Type B pancreatic cell (in vitro differentiated cells): ENCODE data around the gene AGXT2. TPM values are rescaled to one million over a fixed set of nuclear protein-coding genes. Genes with fewer than 3 reads are reported as not detected.

ENCODE experiments used
- DNase-seq: peaks from one replicate; pipeline ENCODE4 v3.0.0; 2021; ENCODE audit warnings: mixed read lengths; ENCODE audit not compliant: unreplicated experiment; ENCODE audit errors: extremely low spot score
- H3K27ac Mint-ChIP-seq: 2 replicates; pipeline ENCODE4 v1.8.0; 2021; ENCODE audit warnings: mild to moderate bottlenecking, mixed read lengths
- H3K27me3 Mint-ChIP-seq: 2 replicates; pipeline ENCODE4 v1.8.0; 2021; ENCODE audit warnings: mixed read lengths
- H3K36me3 Mint-ChIP-seq: 2 replicates; pipeline ENCODE4 v1.8.0; 2021; ENCODE audit warnings: mixed read lengths
- H3K4me1 Mint-ChIP-seq: one replicate; pipeline ENCODE4 v1.8.0; 2021; ENCODE audit warnings: mixed read lengths; ENCODE audit not compliant: unreplicated experiment
- H3K4me3 Mint-ChIP-seq: 2 replicates; pipeline ENCODE4 v1.8.0; 2021; ENCODE audit warnings: mild to moderate bottlenecking, mixed read lengths
- H3K9me3 Mint-ChIP-seq: 2 replicates; pipeline ENCODE4 v1.8.0; 2021; ENCODE audit warnings: mixed read lengths
- CTCF ChIP-seq: fragments of 200-600 bp; sonication (generic); conservative IDR thresholded peaks from 2 replicates; pipeline ENCODE4 v1.5.0; 2021; ENCODE audit warnings: antibody characterized with exemption, mild to moderate bottlenecking
- total RNA-seq: library from RNA; stranded (reverse); gene quantifications from 2 replicates; pipeline ENCODE4 v1.2.1, GENCODE V29; 2021; ENCODE audit warnings: low replicate concordance

The AGXT2 gene
- total RNA-seq, 1 donor from 2014 or later, result not detected

DNA sequence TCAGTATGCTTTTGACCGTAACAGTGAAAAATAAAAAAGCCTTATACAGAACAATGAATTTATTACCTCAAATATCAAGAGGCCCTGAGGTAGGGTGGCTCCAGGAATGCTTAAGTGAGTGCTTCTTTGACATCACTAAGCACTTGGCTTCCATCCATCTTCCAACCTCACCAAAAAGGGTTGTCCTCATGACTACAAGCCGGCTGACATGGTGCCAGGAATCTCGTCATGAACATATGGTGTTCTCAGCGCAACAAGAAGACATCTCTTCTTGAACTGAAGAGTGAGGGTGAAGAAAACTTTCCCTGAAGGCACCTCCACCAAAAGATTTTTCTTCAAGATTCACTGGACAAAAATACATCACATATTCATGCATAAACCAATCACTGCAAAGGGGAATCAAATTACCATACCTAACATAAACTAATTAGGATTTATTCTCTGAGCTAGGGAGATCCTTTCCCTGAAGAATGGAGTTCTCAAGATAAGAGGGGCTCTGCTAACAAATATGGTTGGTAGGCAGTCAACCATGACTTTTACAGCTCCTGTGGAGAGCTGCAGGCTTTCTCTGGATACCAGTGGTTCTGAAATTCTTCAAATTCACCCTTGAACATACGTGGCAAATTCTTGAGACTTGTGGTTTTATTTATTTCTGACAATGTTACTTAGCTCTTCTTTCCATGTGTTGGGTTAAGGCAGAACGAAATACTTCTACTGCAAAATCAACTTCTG is 49.5 kb downstream of the AGXT2 start:
- DNase-seq, result no peak
- no peak overlapping the region for H3K4me3 Mint-ChIP-seq
- peaks cover 12% of the 10 kb centered on the region for H3K27me3 Mint-ChIP-seq
- no peaks in the 10 kb centered on the region for H3K9me3 Mint-ChIP-seq
- no peaks in the 10 kb centered on the region for H3K4me1 Mint-ChIP-seq
- TF ChIP-seq CTCF, result no peak
- H3K27ac Mint-ChIP-seq, result no peak overlapping the region
- no peaks in the 10 kb centered on the region for H3K36me3 Mint-ChIP-seq

- Mint-ChIP-seq H3K4me1 (no peaks in the 10 kb centered on the region), H3K9me3 (peaks cover 7% of the 10 kb centered on the region), H3K27me3 (peaks cover 12% of the 10 kb centered on the region), H3K36me3 (no peaks in the 10 kb centered on the region), H3K27ac (no peak overlapping the region), H3K4me3 (no peak overlapping the region)
- TF ChIP-seq CTCF, result no peak
- no peak for DNase-seq
These were observed 51.5 kb downstream of the AGXT2 start for GRCh38 chr5:34996261-34996660.

- Mint-ChIP-seq H3K27me3 (peaks cover 7% of the 10 kb centered on the region), H3K27ac (no peak overlapping the region), H3K4me3 (no peak overlapping the region), H3K36me3 (no peaks in the 10 kb centered on the region), H3K9me3 (peaks cover 7% of the 10 kb centered on the region), H3K4me1 (no peaks in the 10 kb centered on the region)
- no peak for DNase-seq
- no peak for TF ChIP-seq CTCF
These were observed 53.8 kb downstream of the AGXT2 start for GRCh38 chr5:34993951-34994350.

GRCh38 chr5:34991486-34992238 is 56.1 kb downstream of the AGXT2 start:
- Mint-ChIP-seq H3K27ac (no peak overlapping the region), H3K27me3 (peaks cover 7% of the 10 kb centered on the region)

GRCh38 chr5:34986965-34987364 is 60.8 kb downstream of the AGXT2 start:
- TF ChIP-seq CTCF, result no peak
- peaks cover 13% of the 10 kb centered on the region for H3K9me3 Mint-ChIP-seq
- no peak overlapping the region for H3K4me3 Mint-ChIP-seq
- DNase-seq, result no peak
- no peaks in the 10 kb centered on the region for H3K27me3 Mint-ChIP-seq
- H3K4me1 Mint-ChIP-seq, result no peaks in the 10 kb centered on the region
- no peaks in the 10 kb centered on the region for H3K36me3 Mint-ChIP-seq
- H3K27ac Mint-ChIP-seq, result no peak overlapping the region

More at GRCh38 chr5:34991486-34992238, 56.1 kb downstream of the AGXT2 start:
- no peaks in the 10 kb centered on the region for H3K36me3 Mint-ChIP-seq
- TF ChIP-seq CTCF, result no peak
- H3K9me3 Mint-ChIP-seq, result peaks cover 12% of the 10 kb centered on the region
- H3K4me3 Mint-ChIP-seq, result no peak overlapping the region
- no peaks in the 10 kb centered on the region for H3K4me1 Mint-ChIP-seq
- DNase-seq, result no peak
